Calu3 (cell line): ENCODE results near the gene CEP128. TPM values are rescaled to one million over a fixed set of nuclear protein-coding genes. Genes with fewer than 3 reads are reported as not detected.

Source experiments
- BruUV-seq: library from RNA; stranded (reverse); fragments of 400-500 nt; replicated peaks from 2 replicates; lab custom pipeline; 2021; lab: Mats Ljungman, UMichigan
- CTCF ChIA-PET: fragments of 300-600 bp; sonication (Branson Sonifier 250); formaldehyde crosslinking; loops from one replicate; lab custom pipeline; 2022; ENCODE audit warnings: antibody characterized with exemption; lab: Charles Lee
- DNase-seq: peaks from one replicate; pipeline ENCODE4 v3.0.0; 2022
- H3K27ac Mint-ChIP-seq: one replicate; pipeline ENCODE4 v1.8.0; 2022; ENCODE audit warnings: mixed read lengths; ENCODE audit not compliant: unreplicated experiment
- H3K27me3 Mint-ChIP-seq: one replicate; pipeline ENCODE4 v1.8.0; 2022; ENCODE audit warnings: mixed read lengths; ENCODE audit not compliant: unreplicated experiment
- H3K36me3 Mint-ChIP-seq: one replicate; pipeline ENCODE4 v1.8.0; 2022; ENCODE audit warnings: mild to moderate bottlenecking, moderate library complexity, mixed read lengths; ENCODE audit not compliant: insufficient read depth, unreplicated experiment
- H3K4me1 Mint-ChIP-seq: one replicate; pipeline ENCODE4 v1.8.0; 2022; ENCODE audit warnings: mild to moderate bottlenecking, low read depth, mixed read lengths; ENCODE audit not compliant: unreplicated experiment
- H3K4me3 Mint-ChIP-seq: one replicate; pipeline ENCODE4 v1.8.0; 2022; ENCODE audit warnings: mild to moderate bottlenecking, low read depth, moderate library complexity, mixed read lengths; ENCODE audit not compliant: unreplicated experiment
- H3K9me3 Mint-ChIP-seq: one replicate; pipeline ENCODE4 v1.8.0; 2022; ENCODE audit warnings: low read depth, mixed read lengths; ENCODE audit not compliant: unreplicated experiment
- intact Hi-C: fragments of 100-400 bp; cut with micrococcal nuclease; formaldehyde crosslinking; loops from one replicate; pipeline ENCODE4 v1.10.0; 2022; ENCODE audit not compliant: unreplicated experiment
- total RNA-seq: library from RNA; stranded (reverse); gene quantifications from 2 replicates; pipeline ENCODE4 v1.2.3, GENCODE V29; 2022
- TF ChIP-seq, protein P1 (sequence below): fragments of 200-600 bp; IDR thresholded peaks from one replicate; pipeline ENCODE4 v1.8.0; 2022; ENCODE audit warnings: antibody characterized with exemption; ENCODE audit not compliant: unreplicated experiment

The CEP128 gene
- total RNA-seq, 1 experiment from 2014 or later = 22.9 TPM

DNA sequence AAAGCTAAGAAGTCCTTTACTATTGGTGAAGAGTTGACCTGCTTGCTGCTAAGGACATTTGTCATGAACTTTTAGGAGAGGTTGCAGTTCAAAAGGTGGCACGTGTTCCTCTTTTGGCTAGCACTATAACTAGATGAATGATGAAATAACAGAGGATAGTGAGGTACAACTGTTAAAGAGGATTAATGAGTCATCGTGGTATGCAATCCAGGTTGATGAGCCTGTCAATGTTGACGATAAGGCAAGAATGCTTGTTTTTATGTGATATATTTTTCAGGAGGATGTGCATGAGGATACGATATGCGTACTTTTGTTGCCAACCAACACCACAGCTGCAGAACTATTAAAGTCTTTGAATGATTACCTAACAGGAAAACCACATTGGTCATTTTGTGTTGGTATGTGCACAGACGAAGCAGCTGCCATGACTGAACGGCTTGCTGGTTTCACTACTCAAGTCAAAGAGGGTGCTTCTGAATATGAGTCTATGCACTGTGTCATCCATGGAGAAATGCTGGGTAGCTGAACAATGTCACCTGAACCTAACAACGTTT is 10.6 kb downstream of the CEP128 start:
- BruUV-seq = no TSS peak
- TF ChIP-seq, protein P1, sequence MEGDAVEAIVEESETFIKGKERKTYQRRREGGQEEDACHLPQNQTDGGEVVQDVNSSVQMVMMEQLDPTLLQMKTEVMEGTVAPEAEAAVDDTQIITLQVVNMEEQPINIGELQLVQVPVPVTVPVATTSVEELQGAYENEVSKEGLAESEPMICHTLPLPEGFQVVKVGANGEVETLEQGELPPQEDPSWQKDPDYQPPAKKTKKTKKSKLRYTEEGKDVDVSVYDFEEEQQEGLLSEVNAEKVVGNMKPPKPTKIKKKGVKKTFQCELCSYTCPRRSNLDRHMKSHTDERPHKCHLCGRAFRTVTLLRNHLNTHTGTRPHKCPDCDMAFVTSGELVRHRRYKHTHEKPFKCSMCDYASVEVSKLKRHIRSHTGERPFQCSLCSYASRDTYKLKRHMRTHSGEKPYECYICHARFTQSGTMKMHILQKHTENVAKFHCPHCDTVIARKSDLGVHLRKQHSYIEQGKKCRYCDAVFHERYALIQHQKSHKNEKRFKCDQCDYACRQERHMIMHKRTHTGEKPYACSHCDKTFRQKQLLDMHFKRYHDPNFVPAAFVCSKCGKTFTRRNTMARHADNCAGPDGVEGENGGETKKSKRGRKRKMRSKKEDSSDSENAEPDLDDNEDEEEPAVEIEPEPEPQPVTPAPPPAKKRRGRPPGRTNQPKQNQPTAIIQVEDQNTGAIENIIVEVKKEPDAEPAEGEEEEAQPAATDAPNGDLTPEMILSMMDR = no peak
- intact Hi-C loops = no loop called here
- CTCF ChIA-PET = no interaction called here
- no peak overlapping the region for H3K27ac Mint-ChIP-seq
- no peak overlapping the region for H3K4me3 Mint-ChIP-seq
- no peaks in the 10 kb centered on the region for H3K27me3 Mint-ChIP-seq
- DNase-seq = no peak
- H3K4me1 Mint-ChIP-seq = peaks cover 2% of the 10 kb centered on the region
- H3K9me3 Mint-ChIP-seq = no peaks in the 10 kb centered on the region
- H3K36me3 Mint-ChIP-seq = peaks cover 5% of the 10 kb centered on the region

DNA sequence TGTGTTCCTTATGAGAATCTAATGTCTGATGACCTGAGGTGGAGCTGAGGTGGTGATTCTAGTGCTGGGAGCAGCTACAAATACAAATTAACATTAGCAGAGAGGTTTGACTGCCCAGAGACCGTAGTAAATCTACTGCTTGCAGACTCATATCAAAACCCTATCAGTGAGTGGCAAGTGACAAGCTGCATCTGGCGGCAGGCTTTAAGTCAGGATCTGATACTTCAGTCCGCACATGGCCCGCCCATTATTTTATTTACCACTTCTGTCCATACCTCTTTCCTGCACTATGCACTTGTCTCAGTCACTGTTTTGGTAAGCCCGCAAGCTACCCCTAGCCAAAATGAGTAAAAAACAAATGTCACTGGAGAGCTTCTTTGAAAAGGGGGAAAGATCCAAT is 11.4 kb downstream of the CEP128 start:
- no peak overlapping the region for H3K27ac Mint-ChIP-seq
- CTCF ChIA-PET = interaction anchor here (0.8 kb wide), 1 partner anchor 9 kb away, joined by 3 read pairs; no protein-coding TSS in a partner anchor

DNA sequence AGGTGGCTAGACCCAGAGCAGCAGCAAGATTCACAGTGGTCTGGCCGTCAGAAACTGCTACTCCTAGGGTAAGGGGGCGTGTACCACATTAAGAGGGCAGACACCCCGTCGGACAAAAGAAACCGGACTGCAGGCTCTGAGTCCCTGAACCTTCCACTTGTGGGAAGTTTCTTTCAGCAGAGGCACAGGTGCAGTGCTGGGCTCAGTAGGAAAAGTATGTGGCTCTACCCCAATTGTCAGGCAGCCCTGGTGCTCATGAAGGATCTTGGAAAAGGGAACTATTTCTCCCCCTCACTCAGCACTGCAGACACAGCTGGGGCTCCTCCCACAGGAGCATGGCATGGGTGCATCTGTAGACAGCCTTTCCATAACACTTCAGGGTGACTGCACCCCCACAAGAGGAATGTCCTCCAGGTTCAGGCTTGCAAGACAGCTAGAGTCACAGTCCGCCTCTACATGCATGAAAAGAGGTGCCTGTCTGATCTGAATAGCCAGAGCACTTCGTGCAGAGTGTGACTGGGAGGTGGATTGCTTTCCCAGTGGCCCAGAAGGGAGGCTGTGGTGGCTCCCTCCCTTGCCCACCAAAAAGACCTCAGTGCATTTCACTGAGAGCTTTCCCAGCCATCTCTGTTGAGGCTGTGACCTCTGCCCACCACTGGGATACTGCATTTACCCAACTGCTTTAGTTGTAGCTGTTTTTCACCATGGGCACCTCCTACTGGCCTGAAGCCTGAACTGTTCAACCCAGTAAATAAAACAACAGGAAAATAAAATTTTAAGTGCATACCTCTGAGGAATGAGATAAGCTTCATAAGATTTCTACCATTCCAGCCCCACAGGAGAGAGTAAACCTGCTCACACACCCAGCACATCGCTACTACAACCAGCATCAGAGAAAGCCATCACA is 14.2 kb downstream of the CEP128 start:
- Mint-ChIP-seq H3K4me1 (no peaks in the 10 kb centered on the region), H3K36me3 (no peaks in the 10 kb centered on the region), H3K9me3 (no peaks in the 10 kb centered on the region), H3K27me3 (no peaks in the 10 kb centered on the region), H3K27ac (no peak overlapping the region), H3K4me3 (no peak overlapping the region)
- TF ChIP-seq, protein P1 = no peak
- intact Hi-C loops = no loop called here
- no peak for DNase-seq
- CTCF ChIA-PET = no interaction called here
- BruUV-seq = no TSS peak

More for the DNA sequence above, 11.4 kb downstream of the CEP128 start:
- no peaks in the 10 kb centered on the region for H3K9me3 Mint-ChIP-seq
- peaks cover 4% of the 10 kb centered on the region for H3K36me3 Mint-ChIP-seq
- H3K4me1 Mint-ChIP-seq = no peaks in the 10 kb centered on the region
- DNase-seq = no peak
- intact Hi-C loops = no loop called here
- no peaks in the 10 kb centered on the region for H3K27me3 Mint-ChIP-seq
- no peak overlapping the region for H3K4me3 Mint-ChIP-seq
- no TSS peak for BruUV-seq
- TF ChIP-seq, protein P1 = no peak

DNA sequence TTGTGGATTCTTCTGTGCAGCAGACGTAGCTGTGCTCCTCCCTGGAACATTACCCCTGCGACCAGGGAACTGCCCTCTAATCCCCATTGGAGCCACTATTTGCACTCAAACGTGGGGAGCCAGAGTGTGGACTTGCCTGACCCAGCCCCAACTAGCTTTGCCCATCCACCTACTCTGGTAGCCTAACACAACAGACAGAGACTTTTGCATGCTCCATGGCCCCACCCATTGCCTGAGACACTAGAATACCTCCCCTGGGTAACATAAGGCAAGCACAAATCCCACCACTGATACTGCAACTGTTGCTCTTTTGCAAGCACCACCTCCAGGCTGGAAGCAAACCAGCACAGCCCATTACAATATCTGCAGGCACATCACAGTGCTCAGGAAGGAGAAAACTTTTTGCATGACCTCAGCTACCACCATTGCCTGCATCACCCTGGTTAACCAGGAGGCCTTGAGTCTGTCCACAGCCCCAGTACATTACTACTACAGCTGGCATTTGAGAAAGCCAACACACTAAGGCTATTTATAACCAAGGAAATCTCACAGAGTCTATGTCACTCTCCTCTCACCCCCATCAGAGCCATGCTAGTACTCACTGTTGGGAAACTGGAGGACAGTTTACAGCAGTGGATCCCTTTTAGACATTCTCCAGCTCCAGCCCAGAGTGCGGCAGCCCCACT is 15.0 kb downstream of the CEP128 start:
- no peak overlapping the region for H3K27ac Mint-ChIP-seq
- H3K4me1 Mint-ChIP-seq = no peaks in the 10 kb centered on the region
- intact Hi-C loops = no loop called here
- H3K9me3 Mint-ChIP-seq = no peaks in the 10 kb centered on the region
- BruUV-seq = no TSS peak
- DNase-seq = no peak
- H3K27me3 Mint-ChIP-seq = no peaks in the 10 kb centered on the region
- TF ChIP-seq, protein P1 = no peak
- CTCF ChIA-PET = no interaction called here
- no peak overlapping the region for H3K4me3 Mint-ChIP-seq
- no peaks in the 10 kb centered on the region for H3K36me3 Mint-ChIP-seq
